Mucosa of rectum (tissue), 2 donors: ENCODE data around the gene MRAS.

Experiments
- H3K27ac ChIP-seq, 2 donors: one replicate each; pipeline ENCODE4 v1.7.0; 2013; ENCODE audit warnings: inconsistent platforms in 2 of 2, low read depth in 2 of 2, low read length in 2 of 2
- H3K27me3 ChIP-seq, 2 donors: one replicate each; pipeline ENCODE4 v1.7.0; 2013; ENCODE audit warnings: low read length in 2 of 2; ENCODE audit not compliant: control insufficient read depth in 2 of 2, insufficient read depth in 2 of 2
- H3K36me3 ChIP-seq, 2 donors: one replicate each; pipeline ENCODE4 v1.7.0; 2013; ENCODE audit warnings: low read length in 2 of 2; ENCODE audit not compliant: control insufficient read depth in 2 of 2, insufficient read depth in 2 of 2
- H3K4me1 ChIP-seq, 2 donors: one replicate each; pipeline ENCODE4 v1.7.0; 2013; ENCODE audit warnings: low read length in 2 of 2, mild to moderate bottlenecking in 1 of 2; ENCODE audit not compliant: control insufficient read depth in 2 of 2, insufficient read depth in 2 of 2
- H3K4me3 ChIP-seq, 2 donors: one replicate each; pipeline ENCODE4 v1.7.0; 2013; ENCODE audit warnings: low read length in 2 of 2
- H3K9ac ChIP-seq, 2 donors: one replicate each; pipeline ENCODE4 v1.7.0; 2013; ENCODE audit warnings: low read length in 2 of 2, low read depth in 1 of 2, mild to moderate bottlenecking in 1 of 2
- H3K9me3 ChIP-seq, 2 donors: one replicate each; pipeline ENCODE4 v1.7.0; 2013; ENCODE audit warnings: low read length in 2 of 2; ENCODE audit not compliant: control insufficient read depth in 2 of 2
- donor health status: healthy.
- donor health status: Normal muscosa, but diverticular disease.

MRAS gene

GRCh38 chr3:138384976-138385375, 36.6 kb downstream of the MRAS start:
- H3K4me1 ChIP-seq: no peaks in the 10 kb centered on the region
- H3K9ac ChIP-seq: no peak overlapping the region
- H3K9me3 ChIP-seq: no peaks in the 10 kb centered on the region
- no peaks in the 10 kb centered on the region for H3K36me3 ChIP-seq
- no peak overlapping the region for H3K4me3 ChIP-seq
- no peaks in the 10 kb centered on the region for H3K27me3 ChIP-seq
- H3K27ac ChIP-seq: no peak overlapping the region

GRCh38 chr3:138389144-138389601, 40.8 kb downstream of the MRAS start:
- Histone ChIP-seq H3K36me3 (no peaks in the 10 kb centered on the region), H3K9ac (no peak overlapping the region), H3K4me1 (no peaks in the 10 kb centered on the region), H3K27me3 (no peaks in the 10 kb centered on the region), H3K9me3 (no peaks in the 10 kb centered on the region), H3K27ac (no peak overlapping the region), H3K4me3 (no peak overlapping the region)

- H3K4me1 ChIP-seq: no peaks in the 10 kb centered on the region
- no peak overlapping the region for H3K27ac ChIP-seq
- H3K4me3 ChIP-seq: no peak overlapping the region
These were observed 41.6 kb downstream of the MRAS start for GRCh38 chr3:138389841-138390581.

GRCh38 chr3:138390582-138390932, 42.2 kb downstream of the MRAS start:
- H3K27me3 ChIP-seq: no peaks in the 10 kb centered on the region
- H3K36me3 ChIP-seq: no peaks in the 10 kb centered on the region
- no peaks in the 10 kb centered on the region for H3K4me1 ChIP-seq
- H3K9ac ChIP-seq: no peak overlapping the region
- no peak overlapping the region for H3K27ac ChIP-seq
- H3K4me3 ChIP-seq: no peak overlapping the region
- no peaks in the 10 kb centered on the region for H3K9me3 ChIP-seq

More at GRCh38 chr3:138389841-138390581, 41.6 kb downstream of the MRAS start:
- Histone ChIP-seq H3K36me3 (no peaks in the 10 kb centered on the region), H3K9me3 (no peaks in the 10 kb centered on the region), H3K9ac (no peak overlapping the region), H3K27me3 (no peaks in the 10 kb centered on the region)

GRCh38 chr3:138394156-138394555, 45.8 kb downstream of the MRAS start:
- Histone ChIP-seq H3K9ac (no peak overlapping the region), H3K27ac (no peak overlapping the region), H3K4me3 (no peak overlapping the region)

GRCh38 chr3:138394686-138395085, 46.3 kb downstream of the MRAS start:
- Histone ChIP-seq H3K4me3 (no peak overlapping the region), H3K27ac (no peak overlapping the region), H3K9me3 (no peaks in the 10 kb centered on the region), H3K36me3 (no peaks in the 10 kb centered on the region), H3K27me3 (no peaks in the 10 kb centered on the region), H3K9ac (no peak overlapping the region), H3K4me1 (no peaks in the 10 kb centered on the region)

More at GRCh38 chr3:138394156-138394555, 45.8 kb downstream of the MRAS start:
- Histone ChIP-seq H3K4me1 (no peaks in the 10 kb centered on the region), H3K36me3 (no peaks in the 10 kb centered on the region), H3K27me3 (no peaks in the 10 kb centered on the region), H3K9me3 (no peaks in the 10 kb centered on the region)

- H3K36me3 ChIP-seq: no peaks in the 10 kb centered on the region
- no peaks in the 10 kb centered on the region for H3K4me1 ChIP-seq
- no peak overlapping the region for H3K27ac ChIP-seq
- H3K27me3 ChIP-seq: no peaks in the 10 kb centered on the region
- no peaks in the 10 kb centered on the region for H3K9me3 ChIP-seq
- no peak overlapping the region for H3K9ac ChIP-seq
- no peak overlapping the region for H3K4me3 ChIP-seq
These were observed 47.7 kb downstream of the MRAS start for GRCh38 chr3:138395865-138396751.

GRCh38 chr3:138396752-138397410, 48.5 kb downstream of the MRAS start:
- Histone ChIP-seq H3K4me3 (no peak overlapping the region), H3K27ac (no peak overlapping the region), H3K9ac (no peak overlapping the region)

GRCh38 chr3:138397983-138398382, 49.6 kb downstream of the MRAS start:
- Histone ChIP-seq H3K4me3 (no peak overlapping the region), H3K9ac (no peak overlapping the region), H3K27ac (no peak overlapping the region), H3K27me3 (no peaks in the 10 kb centered on the region), H3K4me1 (no peaks in the 10 kb centered on the region), H3K9me3 (no peaks in the 10 kb centered on the region), H3K36me3 (no peaks in the 10 kb centered on the region)

More at GRCh38 chr3:138396752-138397410, 48.5 kb downstream of the MRAS start:
- Histone ChIP-seq H3K9me3 (no peaks in the 10 kb centered on the region), H3K27me3 (no peaks in the 10 kb centered on the region), H3K4me1 (no peaks in the 10 kb centered on the region), H3K36me3 (no peaks in the 10 kb centered on the region)
